Right atrium auricular region (tissue), 2 donors: ENCODE data around the gene SOX6. TPM values are rescaled to one million over a fixed set of nuclear protein-coding genes. Genes with fewer than 3 reads are reported as not detected.

ENCODE experiments used
- DNase-seq: peaks from one replicate; pipeline ENCODE4 v3.0.0-alpha.2; 2019; ENCODE audit warnings: low spot score
- H3K27ac ChIP-seq, 2 donors: fragments of 200-600 bp; sonication (generic); 1 replicate in 1 of 2; 2 replicates in 1 of 2; pipeline ENCODE4 v1.5.1; 2016 to 2019
- H3K27me3 ChIP-seq, 2 donors: fragments of 200-600 bp; sonication (generic); one replicate each; pipeline versions ENCODE4 v1.5.1 to v1.6.0; 2017 to 2019
- H3K36me3 ChIP-seq: fragments of 200-600 bp; sonication (generic); one replicate; pipeline ENCODE4 v1.5.1; 2016
- H3K4me1 ChIP-seq, 2 donors: fragments of 200-600 bp; sonication (generic); one replicate each; pipeline versions ENCODE4 v1.5.1 to v1.6.0; 2017 to 2019
- H3K4me3 ChIP-seq, 2 donors: fragments of 200-600 bp; sonication (generic); 1 replicate in 1 of 2; 2 replicates in 1 of 2; pipeline ENCODE4 v1.5.1; 2017 to 2019; ENCODE audit warnings: mild to moderate bottlenecking in 1 of 2, moderate library complexity in 1 of 2
- H3K9me3 ChIP-seq, 2 donors: fragments of 200-600 bp; sonication (generic); one replicate each; pipeline ENCODE4 v1.5.1; 2019
- CTCF ChIP-seq, 2 donors: fragments of 200-600 bp; sonication (generic); IDR thresholded peaks; one replicate each; pipeline ENCODE4 v1.5.1; 2019; ENCODE audit warnings: antibody characterized with exemption in 2 of 2
- total RNA-seq, 2 donors: library from RNA; depleted of rRNA; stranded (reverse); fragments of >200 nt; gene quantifications; one replicate each; pipeline ENCODE4 v1.1.0, GENCODE V29; 2016

SOX6 gene
- total RNA-seq, 2 donors from 2014 or later: 13.5 to 14.3 TPM

- DNase-seq: no peak
- TF ChIP-seq CTCF (IDR thresholded peaks at IDR 0.05): no peak
- H3K9me3 ChIP-seq: no peaks in the 10 kb centered on the region
- H3K27ac ChIP-seq: no peak overlapping the region
- no peaks in the 10 kb centered on the region for H3K27me3 ChIP-seq
- H3K4me1 ChIP-seq: peaks cover 0 to 6% of the 10 kb centered on the region in 2 donors
- no peak overlapping the region for H3K4me3 ChIP-seq
- no peaks in the 10 kb centered on the region for H3K36me3 ChIP-seq
Measured at GRCh38 chr11:16169956-16170847, 186.1 kb downstream of the SOX6 start.

- no peaks in the 10 kb centered on the region for H3K27me3 ChIP-seq
- peaks cover 0 to 6% of the 10 kb centered on the region in 2 donors for H3K4me1 ChIP-seq
- no peak overlapping the region for H3K4me3 ChIP-seq
- DNase-seq: no peak
- no peak overlapping the region for H3K27ac ChIP-seq
- TF ChIP-seq CTCF (IDR thresholded peaks at IDR 0.05): no peak
- no peaks in the 10 kb centered on the region for H3K36me3 ChIP-seq
- no peaks in the 10 kb centered on the region for H3K9me3 ChIP-seq
Measured at GRCh38 chr11:16169541-16169940, 186.8 kb downstream of the SOX6 start.

- no peak for DNase-seq
- Histone ChIP-seq H3K4me3 (no peak overlapping the region), H3K36me3 (no peaks in the 10 kb centered on the region), H3K4me1 (peaks cover 0 to 6% of the 10 kb centered on the region in 2 donors), H3K27ac (no peak overlapping the region), H3K9me3 (no peaks in the 10 kb centered on the region), H3K27me3 (no peaks in the 10 kb centered on the region)
- no peak for TF ChIP-seq CTCF (IDR thresholded peaks at IDR 0.05)
Measured at GRCh38 chr11:16167706-16168487, 188.4 kb downstream of the SOX6 start.

GRCh38 chr11:16166571-16166970 lies 189.8 kb downstream of the SOX6 start:
- Histone ChIP-seq H3K9me3 (no peaks in the 10 kb centered on the region), H3K4me3 (no peak overlapping the region), H3K27me3 (no peaks in the 10 kb centered on the region), H3K36me3 (no peaks in the 10 kb centered on the region), H3K4me1 (peaks cover 0 to 6% of the 10 kb centered on the region in 2 donors), H3K27ac (no peak overlapping the region)
- DNase-seq: no peak
- TF ChIP-seq CTCF (IDR thresholded peaks at IDR 0.05): no peak

GRCh38 chr11:16160146-16160545 lies 196.2 kb downstream of the SOX6 start:
- Histone ChIP-seq H3K36me3 (no peaks in the 10 kb centered on the region), H3K4me1 (no peaks in the 10 kb centered on the region), H3K27ac (no peak overlapping the region), H3K4me3 (no peak overlapping the region), H3K9me3 (no peaks in the 10 kb centered on the region), H3K27me3 (no peaks in the 10 kb centered on the region)
- no peak for DNase-seq
- no peak for TF ChIP-seq CTCF (IDR thresholded peaks at IDR 0.05)
